Ishikawa (cell line): Measurements from ENCODE around the gene NTRK1.

ENCODE experiments used
- NFIC ChIP-seq: IDR thresholded peaks from 2 replicates; pipeline ENCODE4 v1.6.1; 2012
- TAF1 ChIP-seq: IDR thresholded peaks from 2 replicates; pipeline ENCODE4 v1.6.1; 2012; ENCODE audit warnings: low read depth, mild to moderate bottlenecking
- TEAD4 ChIP-seq: IDR thresholded peaks from 2 replicates; pipeline ENCODE4 v1.6.1; 2012
- YY1 ChIP-seq: IDR thresholded peaks from 2 replicates; pipeline ENCODE4 v1.6.1; 2012; ENCODE audit warnings: low read depth
- TF ChIP-seq, protein P1 (sequence below): IDR thresholded peaks from 2 replicates; pipeline ENCODE4 v1.6.1; 2012; ENCODE audit warnings: low read depth, mild to moderate bottlenecking

DNA sequence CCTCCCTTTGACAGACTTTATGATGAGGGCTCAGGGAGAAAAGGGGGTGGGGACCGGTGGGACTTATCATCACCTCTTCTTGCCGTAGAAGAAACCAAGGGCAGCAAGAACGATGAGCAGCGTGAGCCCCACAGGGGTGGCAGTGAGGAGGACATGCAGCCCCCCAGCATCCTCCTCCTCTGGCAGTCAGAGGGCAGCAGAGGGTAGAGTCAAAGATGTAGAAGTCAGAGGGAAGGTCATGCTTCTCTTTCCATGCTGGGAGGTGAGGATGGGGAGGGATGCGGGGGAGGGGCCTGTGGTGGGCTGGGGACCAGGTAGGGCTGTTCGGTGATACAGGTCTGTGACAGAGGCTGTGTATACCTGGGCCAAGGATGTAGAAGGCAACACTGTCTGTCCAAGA lies 16.6 kb upstream of the NTRK1 start:
- TF ChIP-seq TAF1 (no peak), TEAD4 (no peak), YY1 (no peak), NFIC (no peak)
- TF ChIP-seq, protein P1, sequence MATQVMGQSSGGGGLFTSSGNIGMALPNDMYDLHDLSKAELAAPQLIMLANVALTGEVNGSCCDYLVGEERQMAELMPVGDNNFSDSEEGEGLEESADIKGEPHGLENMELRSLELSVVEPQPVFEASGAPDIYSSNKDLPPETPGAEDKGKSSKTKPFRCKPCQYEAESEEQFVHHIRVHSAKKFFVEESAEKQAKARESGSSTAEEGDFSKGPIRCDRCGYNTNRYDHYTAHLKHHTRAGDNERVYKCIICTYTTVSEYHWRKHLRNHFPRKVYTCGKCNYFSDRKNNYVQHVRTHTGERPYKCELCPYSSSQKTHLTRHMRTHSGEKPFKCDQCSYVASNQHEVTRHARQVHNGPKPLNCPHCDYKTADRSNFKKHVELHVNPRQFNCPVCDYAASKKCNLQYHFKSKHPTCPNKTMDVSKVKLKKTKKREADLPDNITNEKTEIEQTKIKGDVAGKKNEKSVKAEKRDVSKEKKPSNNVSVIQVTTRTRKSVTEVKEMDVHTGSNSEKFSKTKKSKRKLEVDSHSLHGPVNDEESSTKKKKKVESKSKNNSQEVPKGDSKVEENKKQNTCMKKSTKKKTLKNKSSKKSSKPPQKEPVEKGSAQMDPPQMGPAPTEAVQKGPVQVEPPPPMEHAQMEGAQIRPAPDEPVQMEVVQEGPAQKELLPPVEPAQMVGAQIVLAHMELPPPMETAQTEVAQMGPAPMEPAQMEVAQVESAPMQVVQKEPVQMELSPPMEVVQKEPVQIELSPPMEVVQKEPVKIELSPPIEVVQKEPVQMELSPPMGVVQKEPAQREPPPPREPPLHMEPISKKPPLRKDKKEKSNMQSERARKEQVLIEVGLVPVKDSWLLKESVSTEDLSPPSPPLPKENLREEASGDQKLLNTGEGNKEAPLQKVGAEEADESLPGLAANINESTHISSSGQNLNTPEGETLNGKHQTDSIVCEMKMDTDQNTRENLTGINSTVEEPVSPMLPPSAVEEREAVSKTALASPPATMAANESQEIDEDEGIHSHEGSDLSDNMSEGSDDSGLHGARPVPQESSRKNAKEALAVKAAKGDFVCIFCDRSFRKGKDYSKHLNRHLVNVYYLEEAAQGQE: no peak
